OCI-LY3 (cell line): Measurements from ENCODE around the gene ALDH9A1.

Experiments
- H2AFZ ChIP-seq: fragments of 200-600, 300-600 bp; shearing (Covaris generic); 2 replicates; pipeline ENCODE4 v1.6.0; 2014; ENCODE audit warnings: antibody characterized with exemption, low read depth, low read length
- H3K27ac ChIP-seq: fragments of 200-600, 300-600 bp; sonication (generic); 2 replicates; pipeline ENCODE4 v1.5.1; 2014; ENCODE audit warnings: mild to moderate bottlenecking, low read length, moderate library complexity, mixed read lengths
- H3K27me3 ChIP-seq: fragments of 200-600, 300-600 bp; sonication (generic); 2 replicates; pipeline ENCODE4 v1.6.1; 2014; ENCODE audit warnings: low read depth, low read length, mixed read lengths
- H3K36me3 ChIP-seq: fragments of 200-600, 300-600 bp; sonication (generic); replicated peaks from 2 replicates; pipeline ENCODE3; 2014; ENCODE audit warnings: low read depth, low read length, mixed read lengths
- H3K4me1 ChIP-seq: fragments of 300-600, 200-600 bp; sonication (generic); 2 replicates; pipeline ENCODE4 v1.6.1; 2014; ENCODE audit warnings: low read length, mixed read lengths
- H3K4me2 ChIP-seq: fragments of 200-600, 300-600 bp; sonication (generic); 2 replicates; pipeline ENCODE4 v1.6.1; 2014; ENCODE audit warnings: low read length, mixed read lengths
- H3K4me3 ChIP-seq: fragments of 300-600, 200-600 bp; sonication (generic); 2 replicates; pipeline ENCODE4 v1.5.1; 2014; ENCODE audit warnings: antibody characterized with exemption, mild to moderate bottlenecking, low read length, moderate library complexity
- H3K79me2 ChIP-seq: fragments of 300-600, 200-600 bp; shearing (Covaris generic); 2 replicates; pipeline ENCODE4 v1.6.1; 2014; ENCODE audit warnings: mild to moderate bottlenecking, low read length, mixed read lengths
- H3K9ac ChIP-seq: fragments of 300-600, 200-600 bp; shearing (Covaris generic); 2 replicates; pipeline ENCODE4 v1.6.0; 2014; ENCODE audit warnings: mild to moderate bottlenecking, low read length, moderate library complexity
- H3K9me3 ChIP-seq: fragments of 200-600, 300-600 bp; shearing (Covaris generic); 2 replicates; pipeline ENCODE4 v1.6.1; 2014; ENCODE audit warnings: low read length, mixed read lengths; ENCODE audit not compliant: insufficient read depth
- H4K20me1 ChIP-seq: fragments of 200-600, 300-600 bp; sonication (generic); 2 replicates; pipeline ENCODE4 v1.6.1; 2016; ENCODE audit warnings: low read length, mixed read lengths; ENCODE audit not compliant: insufficient read depth
- CTCF ChIP-seq: fragments of 200-600, 300-600 bp; sonication (generic); IDR thresholded peaks from 2 replicates; pipeline ENCODE4 v1.5.1; 2014; ENCODE audit warnings: antibody characterized with exemption, low read length, low read depth
- EZH2phosphoT487 ChIP-seq: fragments of 200-600 bp; shearing (Covaris generic); IDR thresholded peaks from 2 replicates; pipeline ENCODE4 v1.6.1; 2018; ENCODE audit warnings: antibody characterized with exemption, mixed run types, low read depth

ALDH9A1 gene

GRCh38 chr1:165619647-165620151, 78.7 kb downstream of the ALDH9A1 start:
- H3K4me1 ChIP-seq = no peaks in the 10 kb centered on the region
- no peaks in the 10 kb centered on the region for H4K20me1 ChIP-seq
- H3K9ac ChIP-seq = no peak overlapping the region
- peaks cover 44% of the 10 kb centered on the region for H3K27me3 ChIP-seq
- H3K4me2 ChIP-seq = no peak overlapping the region
- no peak overlapping the region for H3K4me3 ChIP-seq
- H3K27ac ChIP-seq = no peak overlapping the region
- H3K79me2 ChIP-seq = no peaks in the 10 kb centered on the region
- no peak for TF ChIP-seq EZH2phosphoT487
- no peak for TF ChIP-seq CTCF
- no peaks in the 10 kb centered on the region for H3K9me3 ChIP-seq
- H3K36me3 ChIP-seq = no peaks in the 10 kb centered on the region
- no peak overlapping the region for H2AFZ ChIP-seq

DNA sequence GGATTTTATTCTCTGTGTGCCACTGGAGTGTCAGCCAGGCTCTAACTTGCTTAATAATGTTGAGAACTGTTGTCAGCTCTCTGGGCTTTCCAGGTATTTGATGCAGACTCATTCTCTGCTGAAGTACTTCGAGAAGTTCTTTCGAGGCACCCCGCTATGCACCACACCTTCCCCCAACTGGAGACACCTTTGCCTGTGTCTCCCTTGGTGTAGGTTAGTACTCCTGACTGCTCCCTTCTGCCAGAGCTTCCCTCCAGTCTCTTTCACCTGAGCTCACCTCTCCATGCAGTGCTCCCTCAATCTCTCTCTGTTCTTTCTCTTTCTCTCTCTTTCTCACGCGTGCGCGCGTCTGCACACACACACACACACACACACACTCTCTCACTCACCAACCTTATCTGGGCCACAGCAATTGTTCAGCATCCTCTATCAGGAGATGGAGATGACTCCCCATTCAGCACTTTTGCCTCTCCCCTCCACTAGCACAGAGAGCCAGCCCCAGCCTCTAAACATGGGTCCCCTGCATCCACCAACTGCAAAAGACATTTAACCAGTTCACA, 81.3 kb downstream of the ALDH9A1 start:
- no peaks in the 10 kb centered on the region for H3K36me3 ChIP-seq
- no peaks in the 10 kb centered on the region for H3K79me2 ChIP-seq
- no peak overlapping the region for H3K27ac ChIP-seq
- H3K4me1 ChIP-seq = no peaks in the 10 kb centered on the region
- TF ChIP-seq CTCF (no peak), EZH2phosphoT487 (no peak)
- peaks cover 47% of the 10 kb centered on the region for H3K27me3 ChIP-seq
- H3K9ac ChIP-seq = no peak overlapping the region
- H3K4me2 ChIP-seq = no peak overlapping the region
- H2AFZ ChIP-seq = no peak overlapping the region
- no peaks in the 10 kb centered on the region for H4K20me1 ChIP-seq
- no peaks in the 10 kb centered on the region for H3K9me3 ChIP-seq
- no peak overlapping the region for H3K4me3 ChIP-seq

- Histone ChIP-seq H4K20me1 (no peaks in the 10 kb centered on the region), H3K79me2 (no peaks in the 10 kb centered on the region), H3K27ac (no peak overlapping the region), H3K27me3 (peaks cover 48% of the 10 kb centered on the region), H3K4me2 (no peak overlapping the region), H3K36me3 (no peaks in the 10 kb centered on the region), H3K4me3 (no peak overlapping the region), H3K9ac (no peak overlapping the region), H2AFZ (no peak overlapping the region), H3K9me3 (no peaks in the 10 kb centered on the region), H3K4me1 (no peaks in the 10 kb centered on the region)
- no peak for TF ChIP-seq EZH2phosphoT487
- TF ChIP-seq CTCF = no peak
These were observed 82.2 kb downstream of the ALDH9A1 start for GRCh38 chr1:165616054-165616612.
